HG03457 (cell line): Measurements from ENCODE around the gene UBL7.

ENCODE experiments used
- ATAC-seq: cut with Tn5 transposase; IDR thresholded peaks from one replicate; pipeline ENCODE4 v1.9.1; 2021; ENCODE audit warnings: moderate number of reproducible peaks; ENCODE audit not compliant: unreplicated experiment

Gene UBL7

GRCh38 chr15:74409225-74409624 lies 51.7 kb downstream of the UBL7 start:
- ATAC-seq = no peak

GRCh38 chr15:74408815-74409214 lies 52.1 kb downstream of the UBL7 start:
- no peak for ATAC-seq

GRCh38 chr15:74408385-74408784 lies 52.6 kb downstream of the UBL7 start:
- ATAC-seq = no peak

GRCh38 chr15:74406992-74407705 lies 53.8 kb downstream of the UBL7 start:
- no peak for ATAC-seq

GRCh38 chr15:74406517-74406916 lies 54.4 kb downstream of the UBL7 start:
- no peak for ATAC-seq

- no peak for ATAC-seq
Observed at GRCh38 chr15:74405823-74406222, 55.1 kb downstream of the UBL7 start.

- ATAC-seq = no peak
Observed at GRCh38 chr15:74403991-74404563, 56.9 kb downstream of the UBL7 start.

GRCh38 chr15:74403588-74403919 lies 57.4 kb downstream of the UBL7 start:
- no peak for ATAC-seq

- no peak for ATAC-seq
Observed at GRCh38 chr15:74402873-74403587, 57.9 kb downstream of the UBL7 start.

GRCh38 chr15:74402337-74402841 lies 58.6 kb downstream of the UBL7 start:
- ATAC-seq = no peak

GRCh38 chr15:74400915-74401757 lies 59.8 kb downstream of the UBL7 start:
- no peak for ATAC-seq

GRCh38 chr15:74400313-74400860 lies 60.6 kb downstream of the UBL7 start:
- no peak for ATAC-seq

GRCh38 chr15:74399511-74400312 lies 61.2 kb downstream of the UBL7 start:
- ATAC-seq = no peak

GRCh38 chr15:74399100-74399499 lies 61.9 kb downstream of the UBL7 start:
- no peak for ATAC-seq

GRCh38 chr15:74398183-74398582 lies 62.8 kb downstream of the UBL7 start:
- ATAC-seq = no peak

GRCh38 chr15:74397239-74398068 lies 63.5 kb downstream of the UBL7 start:
- no peak for ATAC-seq

GRCh38 chr15:74396445-74397238 lies 64.3 kb downstream of the UBL7 start:
- no peak for ATAC-seq

- no peak for ATAC-seq
Observed at GRCh38 chr15:74396146-74396438, 64.9 kb downstream of the UBL7 start.
